B cell (primary cell): ENCODE data around the gene OFD1. TPM values are rescaled to one million over a fixed set of nuclear protein-coding genes. Genes with fewer than 3 reads are reported as not detected.

Source experiments
- ATAC-seq: fragments of 200-7000 bp; cut with Tn5 transposase; one replicate; pipeline ENCODE4 v1.10.0; 2021; ENCODE audit warnings: low read depth, mild to moderate bottlenecking, moderate number of reproducible peaks, moderate library complexity
- CTCF ChIA-PET: fragments of 350-600 bp; sonication (Branson Sonifier 250); formaldehyde crosslinking; loops from one replicate; lab custom pipeline; 2021; ENCODE audit warnings: antibody characterized with exemption, inconsistent platforms; lab: Charles Lee
- POLR2A ChIA-PET: fragments of 350-600 bp; sonication (Branson Sonifier 250); formaldehyde crosslinking; loops from one replicate; lab custom pipeline; 2021; ENCODE audit warnings: antibody characterized with exemption; lab: Charles Lee
- DNase-seq: peaks from one replicate; pipeline ENCODE4 v3.0.0; 2013
- H2AFZ ChIP-seq: 2 replicates; pipeline ENCODE4 v1.6.1; 2012; ENCODE audit warnings: mild to moderate bottlenecking, low read depth, low read length; ENCODE audit not compliant: insufficient read depth, poor library complexity, severe bottlenecking
- H3K27ac ChIP-seq, 2 donors: 1 replicate in 1 of 2; 2 replicates in 1 of 2; pipeline ENCODE4 v1.5.1; 2012 to 2013; ENCODE audit warnings: low read length in 2 of 2, mild to moderate bottlenecking in 2 of 2, moderate library complexity in 1 of 2
- H3K27me3 ChIP-seq, 4 experiments: fragments of 200-600 bp in 1 of 4; sonication (generic) in 1 of 4; replicated peaks in 1 of 4; 1 replicate in 2 of 4; 2 replicates in 2 of 4; pipeline versions ENCODE4 v1.6.1 to v1.7.0; 2013 to 2016; ENCODE audit warnings: low read length in 3 of 4, mild to moderate bottlenecking in 2 of 4, mixed read lengths in 1 of 4, moderate library complexity in 1 of 4; ENCODE audit not compliant: insufficient read depth in 4 of 4, control insufficient read depth in 3 of 4; ENCODE audit errors: control extremely low read depth in 1 of 4
- H3K36me3 ChIP-seq, 2 experiments: replicated peaks in 1 of 2; 1 replicate in 1 of 2; 2 replicates in 1 of 2; pipeline versions ENCODE4 v1.6.1 to v1.7.1; 2013; ENCODE audit warnings: low read length in 1 of 2; ENCODE audit not compliant: insufficient read depth in 2 of 2, control insufficient read depth in 1 of 2; ENCODE audit errors: control extremely low read depth in 1 of 2, extremely low read depth in 1 of 2
- H3K4me1 ChIP-seq, 2 donors: fragments of 200-600 bp in 1 of 2; sonication (generic) in 1 of 2; 1 replicate in 1 of 2; 2 replicates in 1 of 2; pipeline versions ENCODE4 v1.5.1 to v1.6.1; 2013 to 2017; ENCODE audit warnings: low read length in 2 of 2; ENCODE audit not compliant: control insufficient read depth in 2 of 2, insufficient read depth in 2 of 2
- H3K4me2 ChIP-seq: replicated peaks from 2 replicates; pipeline ENCODE3; 2012; ENCODE audit warnings: mild to moderate bottlenecking, low read depth, low read length; ENCODE audit not compliant: poor library complexity, severe bottlenecking
- H3K4me3 ChIP-seq, 5 experiments: fragments of 200-600 bp in 1 of 5; sonication (generic) in 1 of 5; 1 replicate in 3 of 5; 2 replicates in 2 of 5; pipeline versions ENCODE4 v1.5.1 to v1.7.0; 2011 to 2016; ENCODE audit warnings: low read length in 4 of 5, mild to moderate bottlenecking in 4 of 5, low read depth in 2 of 5, control low read depth in 1 of 5, moderate library complexity in 1 of 5; ENCODE audit not compliant: insufficient read depth in 1 of 5; ENCODE audit errors: control extremely low read depth in 1 of 5, extremely low read depth in 1 of 5
- H3K79me2 ChIP-seq: fragments of 200-600 bp; sonication (generic); one replicate; pipeline ENCODE4 v1.6.0; 2016; ENCODE audit warnings: low read length; ENCODE audit not compliant: control insufficient read depth, insufficient read depth
- H3K9ac ChIP-seq: fragments of 200-600 bp; sonication (generic); 2 replicates; pipeline ENCODE4 v1.6.1; 2017; ENCODE audit warnings: mild to moderate bottlenecking, low read length, moderate library complexity
- H3K9me3 ChIP-seq, 3 donors: one replicate each; pipeline versions ENCODE4 v1.6.1 to v1.7.1; 2013; ENCODE audit warnings: low read length in 2 of 3; ENCODE audit not compliant: control insufficient read depth in 2 of 3, insufficient read depth in 1 of 3; ENCODE audit errors: control extremely low read depth in 1 of 3
- H4K20me1 ChIP-seq: 2 replicates; pipeline ENCODE4 v1.6.0; 2012; ENCODE audit warnings: mild to moderate bottlenecking, low read length; ENCODE audit not compliant: insufficient read depth, control insufficient read depth, poor library complexity, severe bottlenecking
- H3K27ac Mint-ChIP-seq: one replicate; pipeline ENCODE4 v1.8.0; 2021; ENCODE audit warnings: mixed read lengths
- H3K27me3 Mint-ChIP-seq: one replicate; pipeline ENCODE4 v1.8.0; 2021; ENCODE audit warnings: mixed read lengths
- H3K4me1 Mint-ChIP-seq: one replicate; pipeline ENCODE4 v1.8.0; 2021; ENCODE audit warnings: mixed read lengths
- H3K4me3 Mint-ChIP-seq: one replicate; pipeline ENCODE4 v1.8.0; 2021; ENCODE audit warnings: mixed read lengths
- H3K9me3 Mint-ChIP-seq: one replicate; pipeline ENCODE4 v1.8.0; 2022; ENCODE audit warnings: mixed read lengths; ENCODE audit not compliant: insufficient read depth
- EZH2 ChIP-seq: IDR thresholded peaks from 2 replicates; pipeline ENCODE4 v1.6.1; 2012; ENCODE audit warnings: borderline replicate concordance, low read depth, mild to moderate bottlenecking, moderate library complexity, low read length; ENCODE audit not compliant: insufficient read depth, poor library complexity, severe bottlenecking
- WGBS: methylation state at CpG from one replicate; pipeline ENCODE4 v1.1.5; 2013; ENCODE audit warnings: missing lambda C conversion rate; ENCODE audit not compliant: insufficient coverage; 5-methylcytosine and 5-hydroxymethylcytosine counted together
- intact Hi-C: fragments of 100-400 bp; cut with micrococcal nuclease; formaldehyde crosslinking; loops from one replicate; pipeline ENCODE4 v1.10.0; 2022
- polyA plus RNA-seq: library from polyadenylated mRNA; depleted of rRNA; stranded (reverse); fragments of >200 nt; gene quantifications from 2 replicates; pipeline ENCODE4 v1.2.3, GENCODE V29; 2012
- total RNA-seq, 2 donors: library from RNA; stranded (reverse); fragments of 120-200 nt in 1 of 2; gene quantifications; 1 replicate in 1 of 2; 2 replicates in 1 of 2; pipeline versions ENCODE4 v1.2.3 to v1.2.4, GENCODE V29; 2013 to 2022
- TF ChIP-seq, protein P1 (sequence below): fragments of 200-600 bp; IDR thresholded peaks from one replicate; pipeline ENCODE4 v1.8.0; 2022; ENCODE audit warnings: antibody characterized with exemption, mild to moderate bottlenecking

OFD1 gene
- total and polyA plus RNA-seq, 2 donors (not counting 1 experiment from before 2014, with no cell fraction given), result 40.6 to 84.9 TPM

DNA sequence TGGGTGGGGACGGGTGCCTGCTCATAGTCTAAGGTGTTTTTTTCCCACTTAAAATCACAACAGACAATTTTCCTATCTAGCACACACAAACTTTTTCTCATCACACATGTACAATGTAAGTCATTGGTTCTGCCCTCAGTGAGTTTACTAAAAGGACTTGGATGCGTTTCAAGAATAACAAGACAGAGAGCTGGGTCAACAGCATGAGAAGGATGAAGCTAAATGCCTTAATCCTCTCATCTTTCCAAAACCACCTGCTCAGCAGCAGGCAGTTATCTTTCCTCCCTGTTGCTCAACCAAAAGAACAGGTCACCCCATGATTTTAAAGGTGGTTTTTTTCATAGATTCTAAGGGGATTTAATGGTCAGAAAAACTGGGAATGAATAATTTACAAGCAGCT, 40.1 kb downstream of the OFD1 start:
- Histone ChIP-seq H3K9me3 (no peaks in the 10 kb centered on the region), H3K4me2 (no peak overlapping the region), H3K27ac (no peak overlapping the region), H2AFZ (no peak overlapping the region), H3K79me2 (no peaks in the 10 kb centered on the region), H3K4me1 (no peaks in the 10 kb centered on the region), H3K27me3 (no peaks in the 10 kb centered on the region), H4K20me1 (no peaks in the 10 kb centered on the region), H3K9ac (no peak overlapping the region), H3K4me3 (no peak overlapping the region), H3K36me3 (peaks cover 0 to 34% of the 10 kb centered on the region in 2 experiments)
- WGBS, result no CpG with 5 or more reads among the region's 2 CpGs
- intact Hi-C loops, result no loop called here
- Mint-ChIP-seq H3K27me3 (no peaks in the 10 kb centered on the region), H3K4me3 (no peak overlapping the region), H3K4me1 (no peaks in the 10 kb centered on the region), H3K9me3 (no peaks in the 10 kb centered on the region), H3K27ac (no peak overlapping the region)
- ChIA-PET CTCF (no interaction called here), POLR2A (interaction anchor here (0.6 kb wide), 1 partner anchor 1003 kb away, joined by 11 read pairs; no protein-coding TSS in a partner anchor)
- TF ChIP-seq, protein P1, sequence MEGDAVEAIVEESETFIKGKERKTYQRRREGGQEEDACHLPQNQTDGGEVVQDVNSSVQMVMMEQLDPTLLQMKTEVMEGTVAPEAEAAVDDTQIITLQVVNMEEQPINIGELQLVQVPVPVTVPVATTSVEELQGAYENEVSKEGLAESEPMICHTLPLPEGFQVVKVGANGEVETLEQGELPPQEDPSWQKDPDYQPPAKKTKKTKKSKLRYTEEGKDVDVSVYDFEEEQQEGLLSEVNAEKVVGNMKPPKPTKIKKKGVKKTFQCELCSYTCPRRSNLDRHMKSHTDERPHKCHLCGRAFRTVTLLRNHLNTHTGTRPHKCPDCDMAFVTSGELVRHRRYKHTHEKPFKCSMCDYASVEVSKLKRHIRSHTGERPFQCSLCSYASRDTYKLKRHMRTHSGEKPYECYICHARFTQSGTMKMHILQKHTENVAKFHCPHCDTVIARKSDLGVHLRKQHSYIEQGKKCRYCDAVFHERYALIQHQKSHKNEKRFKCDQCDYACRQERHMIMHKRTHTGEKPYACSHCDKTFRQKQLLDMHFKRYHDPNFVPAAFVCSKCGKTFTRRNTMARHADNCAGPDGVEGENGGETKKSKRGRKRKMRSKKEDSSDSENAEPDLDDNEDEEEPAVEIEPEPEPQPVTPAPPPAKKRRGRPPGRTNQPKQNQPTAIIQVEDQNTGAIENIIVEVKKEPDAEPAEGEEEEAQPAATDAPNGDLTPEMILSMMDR, result no peak
- no peak for TF ChIP-seq EZH2
- ATAC-seq, result no peak
- no peak for DNase-seq

DNA sequence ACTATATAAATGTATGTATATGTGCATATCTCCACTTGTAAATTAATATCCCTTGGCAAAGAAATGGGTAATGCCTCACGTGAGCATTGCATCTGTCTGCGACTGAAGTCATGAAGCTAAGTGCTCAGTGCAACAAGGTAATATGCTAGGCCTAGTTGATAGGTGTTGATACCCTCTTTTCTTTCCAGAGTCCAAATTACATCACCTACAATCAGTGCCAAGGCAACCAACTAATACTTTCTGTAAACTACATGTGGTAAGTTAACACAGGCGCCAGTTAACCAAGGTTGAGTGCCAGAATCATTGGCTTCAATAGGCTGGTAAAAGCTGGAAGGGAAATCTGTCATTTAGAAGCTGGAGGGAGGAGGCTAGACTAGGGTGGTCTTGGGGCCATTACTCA, 41.3 kb downstream of the OFD1 start:
- ATAC-seq, result no peak
- no peak overlapping the region for H3K9ac ChIP-seq
- TF ChIP-seq EZH2, result no peak
- TF ChIP-seq, protein P1, result no peak
- H3K27ac ChIP-seq, result no peak overlapping the region
- no peaks in the 10 kb centered on the region for H3K27me3 Mint-ChIP-seq
- no peaks in the 10 kb centered on the region for H4K20me1 ChIP-seq
- intact Hi-C loops, result no loop called here
- H3K4me1 Mint-ChIP-seq, result no peaks in the 10 kb centered on the region
- no CpG with 5 or more reads among the region's 3 CpGs for WGBS
- H3K36me3 ChIP-seq, result peaks cover 0 to 23% of the 10 kb centered on the region in 2 experiments
- ChIA-PET CTCF (interaction anchor here (0.6 kb wide), 1 partner anchor 76 kb away, joined by 5 read pairs; no protein-coding TSS in a partner anchor), POLR2A (no interaction called here)
- no peak overlapping the region for H3K4me2 ChIP-seq
- no peaks in the 10 kb centered on the region for H3K27me3 ChIP-seq
- no peak overlapping the region for H2AFZ ChIP-seq
- H3K79me2 ChIP-seq, result no peaks in the 10 kb centered on the region
- no peak for DNase-seq
- H3K9me3 ChIP-seq, result no peaks in the 10 kb centered on the region
- no peaks in the 10 kb centered on the region for H3K9me3 Mint-ChIP-seq
- H3K4me1 ChIP-seq, result no peaks in the 10 kb centered on the region
- H3K4me3 Mint-ChIP-seq, result no peak overlapping the region
- H3K4me3 ChIP-seq, result no peak overlapping the region
- no peak overlapping the region for H3K27ac Mint-ChIP-seq
